ENCODE results near the gene CNTN2. TPM values are rescaled to one million over a fixed set of nuclear protein-coding genes. Genes with fewer than 3 reads are reported as not detected.

CNTN2 gene
- total and polyA plus RNA-seq, 11 donors, result 0.04 to 2.4 (median 0.19) TPM; not detected in 3

- no peaks in the 10 kb centered on the region for H3K4me1 ChIP-seq
- H3K27ac ChIP-seq, result no peak overlapping the region
- intact Hi-C loops (cut with DNase I), result loop anchor here in 1 of 10 donors (10.0 kb wide), 1 partner anchor 551 kb away; no protein-coding TSS in a partner anchor
- no peaks in the 10 kb centered on the region for H3K27me3 ChIP-seq
- TF ChIP-seq CTCF (IDR thresholded peaks at IDR 0.05) (no peak), POLR2A (IDR thresholded peaks at IDR 0.05) (no peak)
- ATAC-seq, result no peak
- DNase-seq, result no peak
- H3K4me3 ChIP-seq, result no peak overlapping the region
- no peaks in the 10 kb centered on the region for H3K9me3 ChIP-seq
- H3K36me3 ChIP-seq, result peaks cover 0 to 98% (median 95%) of the 10 kb centered on the region in 9 donors
Measured at GRCh38 chr1:205095422-205095821, 52.4 kb downstream of the CNTN2 start.

- TF ChIP-seq CTCF (IDR thresholded peaks at IDR 0.05) (no peak), POLR2A (IDR thresholded peaks at IDR 0.05) (no peak)
- H3K4me1 ChIP-seq, result no peaks in the 10 kb centered on the region
- no peak overlapping the region for H3K27ac ChIP-seq
- H3K9me3 ChIP-seq, result no peaks in the 10 kb centered on the region
- H3K27me3 ChIP-seq, result no peaks in the 10 kb centered on the region
- intact Hi-C loops (cut with DNase I), result loop anchor here in 1 of 10 donors (10.0 kb wide), 1 partner anchor 553 kb away; no protein-coding TSS in a partner anchor
- DNase-seq, result no peak
- ATAC-seq, result no peak
- H3K4me3 ChIP-seq, result no peak overlapping the region
- H3K36me3 ChIP-seq, result peaks cover 0 to 99% (median 98%) of the 10 kb centered on the region in 9 donors
Measured at GRCh38 chr1:205098242-205098641, 55.2 kb downstream of the CNTN2 start.

- no peak overlapping the region for H3K27ac ChIP-seq
- H3K4me1 ChIP-seq, result no peaks in the 10 kb centered on the region
- H3K36me3 ChIP-seq, result peaks cover 0 to 100% (median 96%) of the 10 kb centered on the region in 9 donors
- no peaks in the 10 kb centered on the region for H3K27me3 ChIP-seq
- WGBS, 4 donors, result 98 to 100% (median 99%) methylated on average over 3 of the region's 3 CpGs
- ATAC-seq, result no peak
- no peaks in the 10 kb centered on the region for H3K9me3 ChIP-seq
- H3K4me3 ChIP-seq, result no peak overlapping the region
- no peak for TF ChIP-seq CTCF (IDR thresholded peaks at IDR 0.05)
- DNase-seq, result no peak
- intact Hi-C loops (cut with DNase I), result no loop called here
Measured at GRCh38 chr1:205102404-205102803, 59.4 kb downstream of the CNTN2 start.

GRCh38 chr1:205107327-205107726, 64.3 kb downstream of the CNTN2 start:
- H3K4me3 ChIP-seq, result no peak overlapping the region
- intact Hi-C loops (cut with DNase I), result no loop called here
- H3K4me1 ChIP-seq, result no peaks in the 10 kb centered on the region
- no peaks in the 10 kb centered on the region for H3K9me3 ChIP-seq
- H3K36me3 ChIP-seq, result peaks cover 0 to 99% (median 93%) of the 10 kb centered on the region in 9 donors
- no peaks in the 10 kb centered on the region for H3K27me3 ChIP-seq
- no peak for ATAC-seq
- whole genome bisulfite sequencing, 4 donors, result 92 to 96% (median 95%) methylated on average over 4 of the region's 4 CpGs
- DNase-seq, result no peak
- no peak overlapping the region for H3K27ac ChIP-seq
- no peak for TF ChIP-seq CTCF (IDR thresholded peaks at IDR 0.05)
- no peak for TF ChIP-seq POLR2A (IDR thresholded peaks at IDR 0.05)
